C4-2B (cell line): ENCODE data around the gene ARHGAP26.

Experiments used
- H3K27ac ChIP-seq: fragments of 450-650 bp; 2 replicates; pipeline ENCODE4 v1.5.1; 2017
- CTCF ChIP-seq: fragments of 450-650 bp; conservative IDR thresholded peaks from 2 replicates; pipeline ENCODE4 v1.5.1; 2017; ENCODE audit warnings: mild to moderate bottlenecking
- ZFX ChIP-seq: fragments of 450-650 bp; IDR thresholded peaks from 2 replicates; pipeline ENCODE4 v1.6.1; 2017

Gene ARHGAP26

GRCh38 chr5:142888469-142889085, 118.4 kb downstream of the ARHGAP26 start:
- TF ChIP-seq ZFX (no peak), CTCF (peak; percentile 90)
- H3K27ac ChIP-seq, result no peak overlapping the region

GRCh38 chr5:142892021-142892420, 121.8 kb downstream of the ARHGAP26 start:
- no peak for TF ChIP-seq CTCF
- TF ChIP-seq ZFX, result no peak
- H3K27ac ChIP-seq, result no peak overlapping the region

GRCh38 chr5:142894315-142894714, 124.1 kb downstream of the ARHGAP26 start:
- no peak overlapping the region for H3K27ac ChIP-seq
- TF ChIP-seq CTCF, result no peak
- no peak for TF ChIP-seq ZFX

- no peak overlapping the region for H3K27ac ChIP-seq
- TF ChIP-seq CTCF (no peak), ZFX (no peak)
Observed at GRCh38 chr5:142894749-142895148, 124.6 kb downstream of the ARHGAP26 start.

GRCh38 chr5:142896325-142897007, 126.3 kb downstream of the ARHGAP26 start:
- no peak overlapping the region for H3K27ac ChIP-seq
- TF ChIP-seq ZFX (no peak), CTCF (no peak)

- H3K27ac ChIP-seq, result no peak overlapping the region
- TF ChIP-seq CTCF, result no peak
- TF ChIP-seq ZFX, result no peak
Observed at GRCh38 chr5:142897328-142897727, 127.2 kb downstream of the ARHGAP26 start.

- no peak overlapping the region for H3K27ac ChIP-seq
- TF ChIP-seq ZFX, result no peak
- TF ChIP-seq CTCF, result no peak
Observed at GRCh38 chr5:142900927-142901326, 130.8 kb downstream of the ARHGAP26 start.
